Activated T-helper 1 cell treated with anti-CD3 and anti-CD28 coated beads, Interleukin-12 subunit alpha, Interleukin-12 subunit beta, Interleukin-2, Interleukin-4 antibody, amounts not matched to agents 30 ng/mL and 10 ng/mL and 1 ng/mL, durations not matched to agents 14 hours and 24 hours and 36 hours (primary cell): ENCODE data around the gene CXCR3. TPM values are rescaled to one million over a fixed set of nuclear protein-coding genes. Genes with fewer than 3 reads are reported as not detected.

Experiments
- DNase-seq: peaks from one replicate; pipeline ENCODE4 v3.0.0; 2021; ENCODE audit warnings: low spot score
- H3K27ac Mint-ChIP-seq: one replicate; pipeline ENCODE4 v1.8.0; 2021; ENCODE audit warnings: mild to moderate bottlenecking, mixed read lengths
- H3K27me3 Mint-ChIP-seq: one replicate; pipeline ENCODE4 v1.8.0; 2022; ENCODE audit warnings: mild to moderate bottlenecking, moderate library complexity, mixed read lengths; ENCODE audit not compliant: insufficient read depth
- H3K36me3 Mint-ChIP-seq: one replicate; pipeline ENCODE4 v1.8.0; 2021; ENCODE audit warnings: low read depth, mixed read lengths
- H3K4me1 Mint-ChIP-seq: one replicate; pipeline ENCODE4 v1.8.0; 2021; ENCODE audit warnings: low read depth, mixed read lengths
- H3K4me3 Mint-ChIP-seq: one replicate; pipeline ENCODE4 v1.8.0; 2021; ENCODE audit warnings: mild to moderate bottlenecking, moderate library complexity, mixed read lengths
- H3K9me3 Mint-ChIP-seq: one replicate; pipeline ENCODE4 v1.8.0; 2021; ENCODE audit warnings: mixed read lengths
- intact Hi-C: fragments of 100-400 bp; cut with micrococcal nuclease; formaldehyde crosslinking; loops from one replicate; pipeline ENCODE4 v1.15.1; 2024
- total RNA-seq: library from RNA; stranded (reverse); gene quantifications from 2 replicates; pipeline ENCODE4 v1.2.3, GENCODE V29; 2022

The CXCR3 gene
- total RNA-seq, 1 donor from 2014 or later = 55.4 TPM

DNA sequence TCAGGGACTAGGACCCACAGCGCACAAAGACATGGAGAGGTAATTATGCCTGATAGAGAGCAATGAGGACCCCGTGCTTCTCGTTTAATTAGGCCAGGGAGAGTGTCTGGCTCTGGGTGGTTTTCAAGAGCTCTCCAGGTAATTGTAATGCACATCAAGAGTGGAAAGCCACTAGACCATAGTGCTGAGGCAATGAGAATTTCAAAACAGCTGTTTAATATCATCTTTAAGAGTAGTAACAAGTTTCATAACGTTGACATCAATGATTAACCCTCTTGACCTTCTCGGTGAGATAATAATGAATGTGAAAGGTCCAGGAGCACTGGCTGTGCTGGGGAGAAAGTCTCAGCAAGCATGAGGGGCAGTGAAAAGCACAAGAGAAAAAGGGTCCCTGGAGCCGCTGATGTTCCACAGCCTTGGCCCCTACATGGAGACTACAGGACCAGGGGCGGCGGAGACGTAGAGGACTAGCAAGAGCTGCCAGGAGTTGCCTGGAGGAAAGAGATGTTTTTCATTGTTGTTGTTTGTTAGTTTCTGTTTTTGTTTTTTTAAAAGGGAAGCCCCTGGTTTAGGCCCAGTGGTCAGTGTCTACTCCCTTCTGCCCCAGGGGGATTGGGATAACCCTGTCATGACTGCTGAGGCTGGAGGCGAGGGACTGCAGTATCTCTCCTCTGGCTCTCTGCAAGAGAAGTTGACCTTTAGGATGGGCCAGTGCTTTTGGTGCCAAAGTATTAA lies 14.8 kb upstream of the CXCR3 start:
- Mint-ChIP-seq H3K36me3 (peaks cover 4% of the 10 kb centered on the region), H3K27me3 (no peaks in the 10 kb centered on the region), H3K27ac (no peak overlapping the region), H3K9me3 (no peaks in the 10 kb centered on the region), H3K4me1 (peaks cover 19% of the 10 kb centered on the region), H3K4me3 (no peak overlapping the region)
- no peak for DNase-seq
- intact Hi-C loops = no loop called here

DNA sequence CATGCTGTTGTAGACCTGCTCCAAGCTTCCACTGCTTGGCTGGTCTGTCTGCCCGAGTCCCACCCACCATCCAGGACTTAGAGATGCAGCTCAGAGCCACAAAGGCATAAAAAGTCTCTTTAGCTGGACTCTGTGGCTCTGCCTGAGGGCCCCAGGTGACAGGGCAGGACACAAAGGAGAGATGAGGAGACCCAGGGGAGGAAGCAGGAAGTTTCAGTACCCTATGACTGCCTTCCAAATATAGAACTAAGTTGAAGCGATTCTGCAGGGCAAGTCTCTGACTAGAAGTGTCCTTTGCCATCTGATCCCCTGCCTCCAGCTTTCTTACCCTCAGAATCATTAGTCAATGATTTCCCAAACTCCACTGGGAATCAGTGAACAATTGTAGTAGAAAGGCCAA lies 11.2 kb upstream of the CXCR3 start:
- DNase-seq = no peak
- no peaks in the 10 kb centered on the region for H3K27me3 Mint-ChIP-seq
- peaks cover 4% of the 10 kb centered on the region for H3K36me3 Mint-ChIP-seq
- no peak overlapping the region for H3K27ac Mint-ChIP-seq
- intact Hi-C loops = no loop called here
- no peaks in the 10 kb centered on the region for H3K9me3 Mint-ChIP-seq
- H3K4me3 Mint-ChIP-seq = no peak overlapping the region
- peaks cover 20% of the 10 kb centered on the region for H3K4me1 Mint-ChIP-seq

DNA sequence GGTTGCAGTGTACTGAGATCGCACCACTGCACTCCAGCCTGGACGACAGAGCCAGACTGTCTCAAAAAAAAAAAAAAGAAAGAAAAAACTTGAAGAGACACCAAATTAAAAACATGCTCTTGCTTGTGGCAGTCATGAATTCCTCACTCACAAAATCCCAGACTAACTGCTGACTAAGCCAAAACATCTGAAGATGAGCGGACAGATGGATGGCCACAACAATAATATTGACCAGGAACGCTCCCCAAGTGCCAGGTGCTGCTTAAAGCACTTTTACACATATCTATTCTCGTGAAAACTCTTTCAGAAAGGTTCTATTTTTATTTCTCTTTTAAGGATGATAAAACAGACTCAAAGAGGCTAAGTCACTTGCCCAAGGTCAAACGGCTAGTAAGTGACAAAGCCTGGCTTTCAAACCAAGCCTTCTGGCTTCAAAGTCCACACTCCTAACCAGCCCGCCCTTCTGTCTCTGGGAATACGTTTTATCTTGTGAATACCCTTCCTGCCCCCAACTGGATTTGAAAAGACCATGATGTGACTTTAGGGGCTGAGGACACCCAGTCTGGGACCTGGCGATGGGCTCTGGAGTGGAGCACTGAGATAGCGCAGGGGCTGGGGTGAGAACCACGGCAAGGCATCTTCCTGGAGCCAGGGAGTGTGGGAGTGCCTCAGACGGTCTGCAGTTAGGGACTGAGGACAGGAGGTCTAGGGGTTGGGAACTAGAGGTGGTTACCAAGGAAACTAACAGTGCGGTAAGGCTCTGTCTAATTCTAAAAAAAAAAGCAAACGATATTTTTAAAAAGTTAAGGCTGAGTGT lies 9.5 kb upstream of the CXCR3 start:
- intact Hi-C loops = no loop called here
- H3K9me3 Mint-ChIP-seq = no peaks in the 10 kb centered on the region
- no peak overlapping the region for H3K4me3 Mint-ChIP-seq
- peaks cover 4% of the 10 kb centered on the region for H3K36me3 Mint-ChIP-seq
- peaks cover 29% of the 10 kb centered on the region for H3K4me1 Mint-ChIP-seq
- no peak for DNase-seq
- no peaks in the 10 kb centered on the region for H3K27me3 Mint-ChIP-seq
- no peak overlapping the region for H3K27ac Mint-ChIP-seq

DNA sequence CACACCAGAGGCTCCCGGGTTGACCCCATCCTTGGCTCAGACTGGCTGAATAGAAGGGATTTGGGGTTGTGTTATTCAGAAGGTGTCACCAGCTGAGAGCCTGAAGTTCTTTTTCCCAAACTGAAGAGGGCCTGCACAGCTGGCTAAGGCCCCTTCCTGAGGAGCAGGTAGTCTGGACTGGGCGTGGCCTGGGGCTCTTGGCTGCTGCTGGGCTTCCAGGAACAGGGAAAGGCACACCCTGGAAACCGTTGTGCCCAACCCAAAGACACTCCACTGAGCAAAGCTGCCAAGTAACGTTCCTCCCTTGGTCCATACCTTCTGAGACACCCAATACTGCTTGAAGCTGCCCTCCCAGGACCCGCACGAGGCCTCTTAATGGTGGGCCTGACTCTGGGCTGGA lies 8.3 kb upstream of the CXCR3 start:
- H3K27ac Mint-ChIP-seq = no peak overlapping the region
- no peaks in the 10 kb centered on the region for H3K36me3 Mint-ChIP-seq
- no peak overlapping the region for H3K4me3 Mint-ChIP-seq
- intact Hi-C loops = no loop called here
- H3K27me3 Mint-ChIP-seq = no peaks in the 10 kb centered on the region
- H3K9me3 Mint-ChIP-seq = no peaks in the 10 kb centered on the region
- H3K4me1 Mint-ChIP-seq = peaks cover 36% of the 10 kb centered on the region
- DNase-seq = no peak

DNA sequence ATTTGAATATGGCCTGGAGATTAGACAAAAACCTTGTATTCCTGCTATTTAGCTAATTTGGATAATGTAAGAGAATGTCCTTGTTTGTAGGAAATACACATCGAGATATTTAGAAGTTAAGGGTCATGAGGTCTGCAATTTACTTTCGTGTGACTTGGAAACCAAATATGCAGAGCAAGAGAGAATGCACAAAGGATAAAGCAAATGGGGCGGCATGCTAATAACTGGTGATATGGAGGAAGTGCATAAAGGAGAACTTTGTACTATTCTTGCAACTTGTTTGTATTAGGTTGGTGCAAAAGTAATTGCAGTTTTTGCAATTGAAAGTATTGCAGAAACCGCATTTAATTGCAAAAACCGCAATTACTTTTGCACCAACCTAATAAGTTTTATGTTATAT lies 7.2 kb upstream of the CXCR3 start:
- no peak for DNase-seq
- intact Hi-C loops = no loop called here
- no peak overlapping the region for H3K4me3 Mint-ChIP-seq
- H3K27me3 Mint-ChIP-seq = no peaks in the 10 kb centered on the region
- no peaks in the 10 kb centered on the region for H3K9me3 Mint-ChIP-seq
- peaks cover 41% of the 10 kb centered on the region for H3K4me1 Mint-ChIP-seq
- H3K36me3 Mint-ChIP-seq = no peaks in the 10 kb centered on the region
- no peak overlapping the region for H3K27ac Mint-ChIP-seq

DNA sequence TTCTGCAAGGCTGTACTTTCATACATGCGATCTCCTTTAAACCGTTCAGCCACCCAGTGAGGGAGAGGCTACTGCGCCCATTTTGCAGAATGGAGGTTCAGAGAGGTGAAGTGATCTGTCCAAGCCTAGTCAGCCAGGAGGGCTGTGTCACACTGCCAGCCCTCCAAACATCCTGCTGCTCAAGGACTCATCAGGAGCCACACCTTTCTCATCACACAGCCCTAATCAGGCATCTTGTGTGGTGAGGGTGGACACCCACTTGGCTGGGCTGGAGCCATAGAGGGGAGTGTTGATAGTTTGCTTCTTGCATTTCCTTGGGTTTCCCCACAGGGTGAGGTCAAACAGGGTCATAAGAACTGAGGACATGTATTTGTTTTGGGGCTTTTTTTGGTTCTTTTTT lies 5.4 kb upstream of the CXCR3 start:
- Mint-ChIP-seq H3K4me3 (peak overlapping the region; percentile 70), H3K4me1 (peaks cover 51% of the 10 kb centered on the region), H3K9me3 (no peaks in the 10 kb centered on the region), H3K27me3 (no peaks in the 10 kb centered on the region), H3K27ac (peak overlapping the region; percentile 97), H3K36me3 (peaks cover 4% of the 10 kb centered on the region)
- no peak for DNase-seq
- intact Hi-C loops = loop anchor here (2.0 to 5.0 kb wide), 3 partner anchors 15 to 999 kb away; no protein-coding TSS in a partner anchor

DNA sequence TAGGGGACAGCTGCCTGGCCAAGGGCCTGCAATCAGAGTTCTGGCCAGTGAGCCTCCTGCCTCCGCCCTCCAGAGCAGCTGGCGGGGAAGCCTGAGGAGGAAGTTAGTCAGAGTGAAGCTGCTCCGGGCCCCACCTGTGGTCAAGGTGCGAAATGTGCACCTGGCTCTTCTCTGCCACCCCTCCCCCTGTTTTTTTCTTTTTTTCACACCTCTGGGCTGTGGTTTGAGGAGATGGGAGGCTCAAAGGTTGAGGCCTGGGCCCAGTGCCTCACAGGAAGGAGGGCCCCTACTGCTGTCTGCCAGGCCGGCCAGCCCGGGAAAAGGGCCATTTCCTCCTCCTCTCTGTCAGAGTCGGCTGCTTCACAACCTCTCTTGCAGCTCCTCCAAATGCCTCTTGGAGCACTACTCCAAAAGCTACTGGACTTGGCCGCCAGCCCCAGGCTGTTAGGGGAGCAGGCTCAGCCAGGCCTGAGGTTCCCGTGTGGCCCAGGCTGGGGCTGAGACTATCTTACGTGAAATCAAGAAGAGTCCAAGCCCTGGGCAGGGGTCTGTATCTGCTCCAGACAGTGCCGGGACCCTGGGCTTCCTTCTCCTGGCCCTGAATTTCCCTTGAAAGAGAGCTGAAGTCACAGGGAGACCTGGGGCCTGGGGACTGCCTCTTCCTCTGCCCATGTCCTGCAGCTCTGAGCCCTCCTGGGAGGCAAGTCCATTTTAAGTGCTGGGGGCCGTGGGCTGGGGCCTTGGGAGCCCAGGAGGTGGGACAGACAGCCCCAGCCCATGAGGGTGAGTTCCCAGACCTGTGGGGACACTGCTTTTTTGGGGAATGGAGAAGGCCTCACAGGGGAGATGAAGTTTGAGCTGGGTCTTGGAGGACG lies 4.5 kb upstream of the CXCR3 start:
- Mint-ChIP-seq H3K27ac (peak overlapping the region; percentile 97), H3K9me3 (no peaks in the 10 kb centered on the region), H3K36me3 (peaks cover 9% of the 10 kb centered on the region), H3K4me1 (peaks cover 60% of the 10 kb centered on the region), H3K27me3 (no peaks in the 10 kb centered on the region), H3K4me3 (peak overlapping the region; percentile 70)
- intact Hi-C loops = loop anchor here (1.0 to 5.0 kb wide), 4 partner anchors 14 to 999 kb away; no protein-coding TSS in a partner anchor
- DNase-seq = peak; percentile 65

DNA sequence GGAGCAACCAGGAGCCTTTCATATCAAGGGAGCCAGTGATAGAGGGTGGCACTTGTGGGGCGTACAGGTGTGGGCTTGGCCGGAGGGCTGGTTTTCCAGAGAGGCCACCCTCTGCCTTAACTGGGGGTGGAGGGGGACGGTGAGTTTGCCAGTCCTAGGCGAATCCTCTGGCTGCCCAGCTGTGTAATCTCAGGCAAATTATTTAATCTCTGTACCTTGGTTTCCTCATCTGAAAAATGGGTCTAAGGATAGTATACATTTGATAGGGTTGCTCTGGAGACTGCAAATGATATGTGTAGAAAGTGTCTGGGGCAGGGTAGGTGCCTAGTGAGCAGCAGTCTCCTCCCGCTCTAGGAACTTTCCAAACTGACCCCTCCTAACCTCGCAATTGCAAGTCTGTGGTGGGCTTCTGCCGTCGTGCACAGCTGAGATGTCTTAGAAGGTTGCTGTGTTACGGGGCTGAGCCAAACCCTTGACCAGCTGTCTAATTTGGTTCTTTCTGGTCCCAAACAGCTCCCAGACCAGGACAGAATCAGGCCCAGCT lies 3.8 kb upstream of the CXCR3 start:
- no peak for DNase-seq
- Mint-ChIP-seq H3K9me3 (no peaks in the 10 kb centered on the region), H3K27ac (peak overlapping the region; percentile 97), H3K4me1 (peaks cover 67% of the 10 kb centered on the region), H3K27me3 (no peaks in the 10 kb centered on the region), H3K4me3 (no peak overlapping the region), H3K36me3 (peaks cover 14% of the 10 kb centered on the region)
- intact Hi-C loops = loop anchor here (1.0 to 5.0 kb wide), 4 partner anchors 13 to 1000 kb away; no protein-coding TSS in a partner anchor

DNA sequence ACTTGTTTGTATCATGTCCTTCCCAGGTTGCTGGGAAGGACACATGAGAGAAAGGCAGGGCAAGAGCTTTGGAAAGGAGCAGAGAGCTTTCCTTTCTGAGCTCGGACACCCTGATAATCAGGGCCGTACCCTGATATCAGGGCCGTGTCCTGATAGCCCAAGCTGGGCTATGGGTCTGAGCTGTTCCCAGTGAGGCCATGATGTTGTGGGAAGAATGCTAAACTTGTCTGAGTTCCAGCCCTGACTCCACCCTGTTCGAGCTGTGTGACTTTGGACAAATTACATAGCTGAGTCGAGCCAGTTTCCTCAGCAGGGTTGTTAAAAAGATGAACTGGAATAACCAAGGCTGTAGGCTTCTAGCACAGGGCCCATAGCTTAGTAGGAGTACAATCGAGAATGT lies 3.3 kb upstream of the CXCR3 start:
- no peak for DNase-seq
- no peak overlapping the region for H3K4me3 Mint-ChIP-seq
- no peaks in the 10 kb centered on the region for H3K9me3 Mint-ChIP-seq
- H3K27me3 Mint-ChIP-seq = no peaks in the 10 kb centered on the region
- H3K36me3 Mint-ChIP-seq = peaks cover 15% of the 10 kb centered on the region
- intact Hi-C loops = loop anchor here (1.0 to 5.0 kb wide), 4 partner anchors 13 to 1001 kb away; no protein-coding TSS in a partner anchor
- H3K27ac Mint-ChIP-seq = peak overlapping the region; percentile 97
- H3K4me1 Mint-ChIP-seq = peaks cover 72% of the 10 kb centered on the region

DNA sequence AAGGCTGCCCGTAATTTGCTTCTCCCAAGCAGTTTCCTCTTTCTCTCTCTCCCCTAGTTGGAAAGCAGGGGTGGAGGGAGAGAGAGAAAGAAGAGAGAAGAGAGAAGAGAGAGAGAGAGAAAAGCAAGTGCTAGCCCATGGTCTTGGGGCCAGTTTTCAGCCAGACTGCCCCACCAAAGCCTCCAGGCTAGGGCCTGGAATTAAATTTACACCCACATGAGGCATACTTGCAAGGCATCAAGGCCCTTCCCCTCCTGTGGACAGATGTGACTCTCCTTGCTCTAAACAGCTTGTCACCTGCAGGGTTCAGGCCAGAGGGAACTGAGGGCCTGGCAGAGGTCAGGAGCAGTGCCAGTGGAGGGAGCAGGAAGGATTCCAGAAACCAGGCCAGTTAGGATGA lies 1.7 kb upstream of the CXCR3 start:
- no peak for DNase-seq
- Mint-ChIP-seq H3K27me3 (no peaks in the 10 kb centered on the region), H3K36me3 (peaks cover 27% of the 10 kb centered on the region), H3K4me3 (peak overlapping the region; percentile 19), H3K27ac (peak overlapping the region; percentile 97), H3K4me1 (peaks cover 86% of the 10 kb centered on the region), H3K9me3 (no peaks in the 10 kb centered on the region)
- intact Hi-C loops = loop anchor here (1.0 to 10.0 kb wide), 9 partner anchors 30 to 1002 kb away; partner anchors contain the start of genes IL2RG, MED12, NONO and TAF1

DNA sequence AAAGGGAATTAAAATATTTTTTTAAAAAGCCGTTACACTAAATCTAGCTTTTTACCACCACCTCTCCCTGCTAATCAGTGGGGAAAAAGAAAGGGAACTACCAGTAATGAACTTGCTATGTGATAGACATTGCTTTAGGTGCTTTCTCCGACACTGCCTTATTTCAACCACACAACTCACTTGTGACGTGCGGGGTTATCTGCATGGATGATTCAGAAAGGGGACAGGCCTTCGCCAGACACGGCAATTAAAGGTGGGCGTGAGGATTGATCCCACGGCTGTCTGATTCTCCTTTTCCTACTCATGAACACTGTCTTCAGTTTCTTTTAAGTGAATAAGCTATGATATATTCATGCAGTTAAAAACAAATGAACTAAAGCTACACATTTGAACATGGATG lies 882 bp upstream of the CXCR3 start:
- H3K27ac Mint-ChIP-seq = peak overlapping the region; percentile 97
- H3K27me3 Mint-ChIP-seq = no peaks in the 10 kb centered on the region
- H3K4me3 Mint-ChIP-seq = peak overlapping the region; percentile 93
- no peaks in the 10 kb centered on the region for H3K9me3 Mint-ChIP-seq
- peaks cover 86% of the 10 kb centered on the region for H3K4me1 Mint-ChIP-seq
- intact Hi-C loops = loop anchor here (1.0 to 10.0 kb wide), 7 partner anchors 31 to 504 kb away; partner anchors contain the start of genes IL2RG, MED12, NONO and TAF1
- H3K36me3 Mint-ChIP-seq = peaks cover 32% of the 10 kb centered on the region
- DNase-seq = peak; percentile 41

DNA sequence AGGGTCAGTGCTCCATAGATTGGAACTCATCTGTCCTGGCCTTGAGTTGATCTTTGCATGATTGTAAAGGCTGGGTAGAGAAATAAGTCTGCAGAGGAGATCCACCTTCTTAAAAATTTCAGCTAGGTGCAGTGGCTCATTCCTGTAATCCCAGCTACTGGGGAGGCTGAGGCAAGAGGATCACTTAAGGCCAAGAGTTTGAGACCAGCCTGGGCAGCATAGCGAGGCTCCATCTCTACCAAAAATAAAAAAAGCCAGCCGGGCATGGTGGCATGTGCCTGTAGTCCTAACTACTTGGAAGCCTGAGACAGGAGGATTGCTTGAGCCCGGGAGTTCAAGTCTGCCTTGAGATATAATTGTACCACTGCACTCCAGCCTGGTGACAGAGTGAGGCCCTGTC lies 476 bp upstream of the CXCR3 start:
- peaks cover 85% of the 10 kb centered on the region for H3K4me1 Mint-ChIP-seq
- H3K4me3 Mint-ChIP-seq = peak overlapping the region; percentile 93
- intact Hi-C loops = loop anchor here (1.0 to 10.0 kb wide), 8 partner anchors 32 to 504 kb away; partner anchors contain the start of genes IL2RG, MED12, NONO and TAF1
- peak overlapping the region; percentile 97 for H3K27ac Mint-ChIP-seq
- peaks cover 32% of the 10 kb centered on the region for H3K36me3 Mint-ChIP-seq
- H3K27me3 Mint-ChIP-seq = no peaks in the 10 kb centered on the region
- no peak for DNase-seq
- no peaks in the 10 kb centered on the region for H3K9me3 Mint-ChIP-seq
